ENCODE results near the gene SLC39A5.
"Not testable (repeated sequence)": the region's sequence is repeated elsewhere in the genome, so short reads cannot be mapped to it uniquely, and the experiment has no call there.

The SLC39A5 gene

GRCh38 chr12:56282030-56282429 lies 52.2 kb downstream of the SLC39A5 start:
- DNase-seq: no peak

DNA sequence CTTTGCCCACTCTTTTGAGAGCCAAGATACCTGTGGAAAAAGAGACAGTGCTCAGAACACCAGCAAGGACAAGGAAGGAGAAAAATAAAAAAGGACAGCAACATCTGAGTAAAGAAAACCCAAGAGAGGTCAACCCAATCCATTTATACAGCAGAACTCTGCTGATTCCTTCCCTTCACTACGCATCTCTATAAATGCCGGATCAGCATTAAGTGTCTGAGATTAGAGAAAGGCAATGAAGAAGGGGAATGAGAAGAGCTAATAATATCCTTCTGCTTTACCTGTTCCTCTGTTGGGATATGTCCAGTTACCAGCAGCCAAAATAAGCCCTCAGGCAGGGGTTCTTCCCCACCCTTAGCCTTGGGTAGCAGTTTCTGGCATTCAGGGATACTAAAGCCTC lies 52.7 kb downstream of the SLC39A5 start:
- no peak for DNase-seq

DNA sequence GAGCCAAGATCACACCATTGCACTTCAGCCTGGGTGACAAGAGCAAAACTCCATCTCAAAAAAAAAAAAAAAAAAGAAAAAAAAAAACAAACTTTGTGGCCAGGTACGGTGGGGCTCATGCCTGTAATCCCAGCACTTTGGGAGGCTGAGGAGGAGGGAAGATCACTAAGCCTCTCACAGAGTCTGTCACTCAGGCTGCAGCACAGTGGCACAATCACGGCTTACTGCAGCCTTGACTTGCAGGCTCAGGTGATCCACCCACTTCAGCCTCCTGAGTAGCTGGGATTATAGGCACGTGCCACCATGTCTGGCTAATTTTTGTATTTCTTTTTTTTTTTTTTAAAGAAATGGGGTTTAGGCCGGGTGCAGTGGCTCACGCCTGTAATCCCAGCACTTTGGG lies 54.4 kb downstream of the SLC39A5 start:
- DNase-seq: not testable (repeated sequence)

GRCh38 chr12:56286044-56286830 lies 56.4 kb downstream of the SLC39A5 start:
- no peak for DNase-seq
